Smooth muscle cell (in vitro differentiated cells): ENCODE results near the gene CCDC77. TPM values are rescaled to one million over a fixed set of nuclear protein-coding genes. Genes with fewer than 3 reads are reported as not detected.
A peak's percentile ranks its signal among the peaks of the same experiment; 100 is the strongest.

Source experiments
- DNase-seq: peaks from one replicate; lab custom pipeline; 2025; ENCODE audit not compliant: unreplicated experiment; lab: John Stamatoyannopoulos, UW
- H2AFZ ChIP-seq: fragments of 200-600 bp; sonication (generic); 2 replicates; pipeline ENCODE4 v1.6.0; 2016; ENCODE audit warnings: antibody characterized with exemption, low read depth, mild to moderate bottlenecking
- H3F3A ChIP-seq: fragments of 200-600 bp; sonication (generic); 2 replicates; pipeline ENCODE4 v1.6.0; 2017; ENCODE audit warnings: antibody characterized with exemption, low read depth
- H3K27ac ChIP-seq: fragments of 200-600 bp; sonication (generic); 2 replicates; pipeline ENCODE4 v1.5.1; 2016; ENCODE audit warnings: low read depth, mild to moderate bottlenecking
- H3K27me3 ChIP-seq: fragments of 200-600 bp; sonication (generic); 2 replicates; pipeline ENCODE4 v1.6.1; 2016; ENCODE audit warnings: low read depth, mild to moderate bottlenecking
- H3K36me3 ChIP-seq: fragments of 200-600 bp; sonication (generic); 2 replicates; pipeline ENCODE4 v1.5.1; 2016; ENCODE audit warnings: low read depth
- H3K4me1 ChIP-seq: fragments of 200-600 bp; sonication (generic); 2 replicates; pipeline ENCODE4 v1.5.1; 2016; ENCODE audit warnings: low read depth
- H3K4me2 ChIP-seq: fragments of 200-600 bp; sonication (generic); 2 replicates; pipeline ENCODE4 v1.6.0; 2016; ENCODE audit warnings: mild to moderate bottlenecking
- H3K4me3 ChIP-seq: fragments of 200-600 bp; sonication (generic); 2 replicates; pipeline ENCODE4 v1.5.1; 2016; ENCODE audit warnings: mild to moderate bottlenecking
- H3K79me2 ChIP-seq: fragments of 200-600 bp; sonication (generic); 2 replicates; pipeline ENCODE4 v1.6.0; 2016; ENCODE audit warnings: low read depth, mild to moderate bottlenecking
- H3K9ac ChIP-seq: fragments of 200-600 bp; sonication (generic); 2 replicates; pipeline ENCODE4 v1.6.0; 2016; ENCODE audit warnings: low read depth
- H3K9me3 ChIP-seq: fragments of 200-600 bp; sonication (generic); replicated peaks from 2 replicates; pipeline ENCODE4 v1.5.1; 2016; ENCODE audit warnings: low read depth
- H4K20me1 ChIP-seq: fragments of 200-600 bp; sonication (generic); 2 replicates; pipeline ENCODE4 v1.6.0; 2016; ENCODE audit warnings: low read depth
- CTCF ChIP-seq: fragments of 200-600 bp; sonication (generic); IDR thresholded peaks from 2 replicates; pipeline ENCODE4 v1.5.1; 2017; ENCODE audit warnings: borderline replicate concordance, mild to moderate bottlenecking, antibody characterized with exemption; ENCODE audit not compliant: insufficient read depth, poor library complexity, severe bottlenecking
- WGBS: methylation state at CpG from one replicate; pipeline ENCODE4 v1.1.7; 2016; ENCODE audit warnings: low lambda C conversion rate; 5-methylcytosine and 5-hydroxymethylcytosine counted together
- polyA plus RNA-seq: library from polyadenylated mRNA; unstranded; fragments of >200 nt; fragmentation: Nextera tagmentation; extraction: Ambion mirVana; gene quantifications from 2 replicates; pipeline ENCODE4 v1.2.1, GENCODE V29; 2016
- total RNA-seq: library from RNA; depleted of rRNA; stranded (reverse); fragments of >200 nt; gene quantifications from 2 replicates; pipeline ENCODE4 v1.2.3, GENCODE V29; 2014

CCDC77 gene
- total and polyA plus RNA-seq, 2 experiments from 2014 or later = 7.8 to 13.9 TPM

- WGBS = 11% methylated on average over 34 of the region's 82 CpGs
- Histone ChIP-seq H3K27ac (no peak within 1 kb of the TSS), H3K27me3 (peaks cover 30% of the 10 kb centered on the region)
Observed at GRCh38 chr12:459430-460258, 58.2 kb downstream of the CCDC77 start, which contains the start of gene B4GALNT3. Gene B4GALNT3 (plus strand): TSS chr12:459939. CDS start chr12:460377, 438 bp downstream.

GRCh38 chr12:460261-461230 lies 59.1 kb downstream of the CCDC77 start:
- H3K4me3 ChIP-seq = peak overlapping the region; percentile 63
- no peak for DNase-seq
- H3K27ac ChIP-seq = no peak overlapping the region
- peak overlapping the region; percentile 66 for H2AFZ ChIP-seq
- H3F3A ChIP-seq = peaks cover 10% of the 10 kb centered on the region
- no peak for TF ChIP-seq CTCF
- no peak overlapping the region for H3K9ac ChIP-seq
- no peaks in the 10 kb centered on the region for H4K20me1 ChIP-seq
- H3K27me3 ChIP-seq = peaks cover 30% of the 10 kb centered on the region
- peak overlapping the region; percentile 93 for H3K4me2 ChIP-seq
- 9% methylated on average over 49 of the region's 109 CpGs for WGBS
- no peaks in the 10 kb centered on the region for H3K79me2 ChIP-seq
- H3K9me3 ChIP-seq = no peaks in the 10 kb centered on the region
- H3K4me1 ChIP-seq = peaks cover 16% of the 10 kb centered on the region
- H3K36me3 ChIP-seq = no peaks in the 10 kb centered on the region

More at GRCh38 chr12:459430-460258, 58.2 kb downstream of the CCDC77 start, which contains the start of gene B4GALNT3:
- Histone ChIP-seq H3K4me2 (peak within 1 kb of the TSS; percentile 93), H3K9ac (no peak within 1 kb of the TSS), H3K36me3 (no peaks in the 10 kb centered on the region), H3F3A (peaks cover 10% of the 10 kb centered on the region), H3K4me3 (peak within 1 kb of the TSS; percentile 63), H3K9me3 (no peaks in the 10 kb centered on the region), H4K20me1 (no peaks in the 10 kb centered on the region), H3K79me2 (no peaks in the 10 kb centered on the region), H2AFZ (peak within 1 kb of the TSS; percentile 75), H3K4me1 (peaks cover 16% of the 10 kb centered on the region)
- TF ChIP-seq CTCF = no peak
- DNase-seq = peak; percentile 10

- peaks cover 10% of the 10 kb centered on the region for H3F3A ChIP-seq
- no peak overlapping the region for H3K9ac ChIP-seq
- no peaks in the 10 kb centered on the region for H4K20me1 ChIP-seq
- H3K9me3 ChIP-seq = no peaks in the 10 kb centered on the region
- no peaks in the 10 kb centered on the region for H3K79me2 ChIP-seq
- H3K36me3 ChIP-seq = no peaks in the 10 kb centered on the region
- H2AFZ ChIP-seq = no peak overlapping the region
- peaks cover 16% of the 10 kb centered on the region for H3K4me1 ChIP-seq
- H3K27me3 ChIP-seq = peaks cover 30% of the 10 kb centered on the region
- WGBS = 74% methylated on average over 13 of the region's 13 CpGs
- peak overlapping the region; percentile 93 for H3K4me2 ChIP-seq
- no peak for TF ChIP-seq CTCF
- no peak for DNase-seq
- H3K27ac ChIP-seq = no peak overlapping the region
- H3K4me3 ChIP-seq = peak overlapping the region; percentile 63
Observed at GRCh38 chr12:461425-461824, 60.0 kb downstream of the CCDC77 start.
